Endothelial cell of umbilical vein (primary cell): ENCODE measurements around the gene TBC1D9.

ENCODE experiments used
- CTCF ChIP-seq, 2 donors: IDR thresholded peaks; 1 replicate in 1 of 2; 2 replicates in 1 of 2; pipeline ENCODE4 v1.5.1; 2011; ENCODE audit warnings: low read length in 2 of 2, mild to moderate bottlenecking in 2 of 2, moderate library complexity in 2 of 2, control low read depth in 1 of 2, inconsistent platforms in 1 of 2, low read depth in 1 of 2; ENCODE audit not compliant: insufficient read depth in 1 of 2; ENCODE audit errors: extremely low read depth in 1 of 2
- EZH2 ChIP-seq: IDR thresholded peaks from 2 replicates; pipeline ENCODE4 v1.6.1; 2012; ENCODE audit warnings: borderline replicate concordance, low read depth, mild to moderate bottlenecking, moderate library complexity, low read length, inconsistent platforms; ENCODE audit not compliant: severe bottlenecking
- POLR2AphosphoS5 ChIP-seq: IDR thresholded peaks from 2 replicates; pipeline ENCODE4 v1.6.1; 2012; ENCODE audit warnings: low read depth, mild to moderate bottlenecking, control low read depth, low read length, moderate library complexity; ENCODE audit not compliant: insufficient read depth

DNA sequence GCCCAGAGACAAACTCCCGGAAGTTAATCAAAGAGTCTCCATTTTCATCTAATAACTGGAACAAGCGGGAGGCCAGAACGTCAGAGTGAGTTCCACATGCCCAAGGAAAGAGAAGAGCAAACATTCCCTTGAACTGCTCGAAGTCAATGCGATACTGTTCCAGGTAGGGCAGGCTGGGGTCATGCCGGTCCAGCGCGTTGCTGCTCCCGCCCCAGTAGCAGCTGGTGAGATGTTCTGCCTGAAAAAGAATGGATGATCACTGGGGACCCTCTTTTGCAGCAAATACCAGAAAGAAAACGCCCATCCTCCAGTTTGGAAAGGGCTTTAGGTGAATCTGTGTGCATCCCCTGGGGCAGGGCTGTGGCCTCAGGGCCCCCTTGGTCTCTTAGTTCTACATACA lies 122.2 kb downstream of the TBC1D9 start:
- no peak for TF ChIP-seq POLR2AphosphoS5
- no peak for TF ChIP-seq EZH2
- TF ChIP-seq CTCF (IDR thresholded peaks at IDR 0.05; ENCODE audit: extremely low read depth in 1 of 2, insufficient read depth in 1 of 2, low read depth in 1 of 2, low read length in 2 of 2), result no peak
